Lower lobe of right lung (tissue), 2 donors: ENCODE measurements around the gene FOXL1. TPM values are rescaled to one million over a fixed set of nuclear protein-coding genes. Genes with fewer than 3 reads are reported as not detected.
A peak's percentile ranks its signal among the peaks of the same experiment; 100 is the strongest.

Experiments
- ATAC-seq, 2 donors: fragments of 200-7000 bp; cut with Tn5 transposase; one replicate each; pipeline ENCODE4 v1.9.1; 2020 to 2022; ENCODE audit warnings: mild to moderate bottlenecking in 2 of 2, moderate library complexity in 2 of 2
- DNase-seq: peaks from one replicate; pipeline ENCODE4 v3.0.0-alpha.2; 2020
- H3K27ac ChIP-seq: fragments of 200-600 bp; one replicate; pipeline ENCODE4 v1.8.0; 2022
- H3K27me3 ChIP-seq: fragments of 200-600 bp; one replicate; pipeline ENCODE4 v1.8.0; 2022; ENCODE audit warnings: low read depth
- H3K36me3 ChIP-seq: fragments of 200-600 bp; one replicate; pipeline ENCODE4 v1.8.0; 2022; ENCODE audit warnings: mild to moderate bottlenecking
- H3K4me1 ChIP-seq: fragments of 200-600 bp; one replicate; pipeline ENCODE4 v1.8.0; 2022
- H3K4me3 ChIP-seq: fragments of 200-600 bp; one replicate; pipeline ENCODE4 v1.8.0; 2022; ENCODE audit warnings: mild to moderate bottlenecking
- H3K9me3 ChIP-seq: fragments of 200-600 bp; one replicate; pipeline ENCODE4 v1.8.0; 2022
- CTCF ChIP-seq: fragments of 200-600 bp; IDR thresholded peaks from one replicate; pipeline ENCODE4 v1.8.0; 2022; ENCODE audit warnings: antibody characterized with exemption, mild to moderate bottlenecking
- intact Hi-C: fragments of 100-400 bp; cut with DNase I; formaldehyde crosslinking; loops from one replicate; pipeline ENCODE4 v1.11.0; 2022
- total RNA-seq: library from RNA; stranded (reverse); fragmentation: NEBNext Ultra II Directional; extraction: Animal tissue kit (Norgen Biotek cat#: 25700); gene quantifications from one replicate; pipeline ENCODE4 v1.2.1, GENCODE V29; 2021
- donor health status: DM: no; HTN: yes; CAD: no; lungs with severe emphysema.

FOXL1 gene
- total RNA-seq, 1 donor from 2014 or later = 0.83 TPM

GRCh38 chr16:86549893-86550190, 28.5 kb upstream of the FOXL1 start:
- DNase-seq (no peak), ATAC-seq (no peak)
- Histone ChIP-seq H3K36me3 (peaks cover 66% of the 10 kb centered on the region), H3K9me3 (no peaks in the 10 kb centered on the region), H3K4me3 (no peak overlapping the region), H3K4me1 (peaks cover 9% of the 10 kb centered on the region), H3K27ac (no peak overlapping the region), H3K27me3 (no peaks in the 10 kb centered on the region)
- intact Hi-C loops = no loop called here
- TF ChIP-seq CTCF = no peak

GRCh38 chr16:86550281-86550680, 28.1 kb upstream of the FOXL1 start:
- H3K27me3 ChIP-seq = no peaks in the 10 kb centered on the region
- H3K4me3 ChIP-seq = no peak overlapping the region
- H3K4me1 ChIP-seq = peaks cover 9% of the 10 kb centered on the region
- ATAC-seq (no peak), DNase-seq (no peak)
- intact Hi-C loops = no loop called here
- H3K27ac ChIP-seq = no peak overlapping the region
- TF ChIP-seq CTCF = no peak
- no peaks in the 10 kb centered on the region for H3K9me3 ChIP-seq
- peaks cover 64% of the 10 kb centered on the region for H3K36me3 ChIP-seq

DNA sequence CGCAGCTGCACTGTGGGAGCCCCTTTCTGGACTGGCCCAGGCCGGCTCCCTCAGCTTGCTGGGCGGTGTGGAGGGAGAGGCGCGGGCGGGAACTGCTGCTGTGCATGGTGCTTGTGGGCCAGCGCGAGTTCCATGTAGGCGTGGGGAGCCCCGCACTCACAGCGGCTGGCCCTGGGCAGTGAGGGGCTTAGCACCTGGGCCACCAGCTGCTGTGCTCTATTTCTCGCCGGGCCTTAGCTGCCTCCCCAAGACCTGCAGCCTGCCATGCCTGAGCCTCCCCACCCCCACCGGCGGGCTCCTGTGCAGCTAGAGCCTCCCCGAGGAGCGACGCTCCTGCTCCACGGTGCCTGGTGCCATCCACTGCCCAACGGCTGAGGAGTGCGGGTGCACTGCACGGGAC, 25.0 kb upstream of the FOXL1 start:
- TF ChIP-seq CTCF = no peak
- no peak overlapping the region for H3K27ac ChIP-seq
- H3K36me3 ChIP-seq = peaks cover 33% of the 10 kb centered on the region
- intact Hi-C loops = no loop called here
- no peak for ATAC-seq
- peaks cover 14% of the 10 kb centered on the region for H3K4me1 ChIP-seq
- H3K27me3 ChIP-seq = no peaks in the 10 kb centered on the region
- DNase-seq = no peak
- H3K4me3 ChIP-seq = no peak overlapping the region
- H3K9me3 ChIP-seq = no peaks in the 10 kb centered on the region

GRCh38 chr16:86554599-86554916, 23.8 kb upstream of the FOXL1 start:
- Histone ChIP-seq H3K4me1 (peaks cover 14% of the 10 kb centered on the region), H3K27ac (peak overlapping the region; percentile 95), H3K36me3 (peaks cover 23% of the 10 kb centered on the region), H3K4me3 (peak overlapping the region; percentile 87), H3K27me3 (peaks cover 4% of the 10 kb centered on the region), H3K9me3 (no peaks in the 10 kb centered on the region)
- intact Hi-C loops = no loop called here
- DNase-seq (no peak), ATAC-seq (peak in 1 of 2 donors; percentile 5)
- no peak for TF ChIP-seq CTCF

GRCh38 chr16:86554917-86555703, 23.2 kb upstream of the FOXL1 start, which contains the start of gene MTHFSD:
Gene MTHFSD, minus strand, starts transcription at chr16:86555235. Its CDS starts 51 bp downstream, at chr16:86555184.
- peak within 1 kb of the TSS; percentile 95 for H3K27ac ChIP-seq
- H3K4me1 ChIP-seq = peaks cover 14% of the 10 kb centered on the region
- H3K4me3 ChIP-seq = peak within 1 kb of the TSS; percentile 87
- no peaks in the 10 kb centered on the region for H3K9me3 ChIP-seq
- TF ChIP-seq CTCF = peak; percentile 8
- peaks cover 4% of the 10 kb centered on the region for H3K27me3 ChIP-seq
- H3K36me3 ChIP-seq = peaks cover 17% of the 10 kb centered on the region
- intact Hi-C loops = no loop called here
- DNase-seq (peak; percentile 94), ATAC-seq (peak; percentile 98 to 99)
